Inflammatory macrophage treated with lipopolysaccharide for 1 hour (primary cell): Measurements from ENCODE around the gene PRELID1.
A peak's percentile ranks its signal among the peaks of the same experiment; 100 is the strongest.
"Not testable (repeated sequence)": the region's sequence is repeated elsewhere in the genome, so short reads cannot be mapped to it uniquely, and the experiment has no call there.

Experiments
- DNase-seq, 2 donors: peaks; one replicate each; pipeline ENCODE4 v3.0.0-alpha.2; 2020 to 2022

Gene PRELID1

GRCh38 chr5:177336603-177337494 is 33.2 kb downstream of the PRELID1 start:
- no peak for DNase-seq

DNA sequence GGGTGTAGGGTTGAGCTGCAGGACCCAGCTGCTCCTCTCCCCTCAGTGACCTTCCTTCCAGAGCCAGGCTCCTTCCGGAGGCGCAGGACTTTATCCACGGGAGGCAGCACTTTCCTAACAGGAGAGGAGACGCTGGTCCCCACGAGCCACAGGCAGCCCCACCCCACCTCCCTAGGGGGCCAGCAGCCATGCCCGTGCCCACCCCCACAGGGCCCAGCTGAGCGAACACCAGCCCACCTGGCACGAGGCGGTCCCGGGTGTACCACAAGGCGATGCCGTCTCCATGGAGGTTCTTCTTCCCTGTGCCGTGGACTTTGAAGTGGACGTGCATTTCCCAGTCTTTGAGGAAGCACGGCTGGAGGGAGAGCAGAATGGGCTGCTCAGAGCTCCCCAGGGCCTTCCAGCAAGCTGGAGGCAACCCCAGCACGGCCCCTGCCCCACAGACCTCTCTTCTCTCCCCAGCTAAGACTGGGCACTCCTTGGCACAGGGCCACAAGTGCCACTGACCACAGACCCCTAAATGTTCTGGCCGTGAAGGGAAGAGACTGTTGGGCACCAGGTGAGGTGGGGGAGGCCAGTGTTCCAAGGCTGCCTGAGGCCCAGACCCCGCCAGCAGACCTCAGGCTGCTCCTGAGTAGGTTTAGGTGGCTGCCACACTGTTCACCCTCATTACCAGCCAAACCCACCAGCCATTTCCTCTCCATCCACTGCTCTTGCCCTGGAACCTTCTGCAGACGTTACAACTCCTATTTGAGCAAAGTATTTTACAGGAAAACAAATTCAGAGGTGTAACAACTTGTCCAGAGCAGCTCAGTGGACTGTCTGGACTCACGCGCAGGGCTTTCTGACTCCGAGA is 34.9 kb downstream of the PRELID1 start:
- no peak for DNase-seq

DNA sequence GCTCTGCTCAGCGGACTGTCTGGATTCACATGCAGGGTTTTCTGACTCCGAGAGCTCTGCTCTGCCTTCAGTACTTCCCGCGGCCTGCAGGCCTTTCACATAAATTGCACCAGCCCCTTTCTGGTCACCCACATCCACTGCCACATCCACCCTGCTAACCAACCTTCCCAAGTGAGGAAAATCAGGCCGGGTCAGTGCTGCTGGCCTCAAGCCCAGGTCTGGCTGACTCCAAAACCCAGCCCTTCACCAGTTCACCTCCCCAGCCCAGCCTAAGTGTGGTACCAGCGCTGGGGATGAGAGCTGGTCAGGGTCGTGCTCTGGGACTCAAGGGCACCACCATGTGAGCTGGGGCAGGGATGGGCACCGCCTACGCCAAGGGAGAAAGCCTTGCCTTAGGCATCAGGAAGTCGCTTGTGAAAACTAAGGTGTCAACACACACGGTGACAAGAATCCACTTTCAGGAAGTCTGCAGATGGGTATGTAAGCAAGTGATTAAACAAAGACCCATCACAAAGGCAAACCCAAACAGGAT is 35.6 kb downstream of the PRELID1 start:
- peak in 1 of 2 donors; percentile 47 for DNase-seq

- not testable (repeated sequence) for DNase-seq
These were observed 39.4 kb downstream of the PRELID1 start for GRCh38 chr5:177343000-177343399.

- no peak for DNase-seq
These were observed 40.2 kb downstream of the PRELID1 start for GRCh38 chr5:177343777-177344176.

- no peak for DNase-seq
These were observed 41.3 kb downstream of the PRELID1 start for GRCh38 chr5:177344891-177345290.

DNA sequence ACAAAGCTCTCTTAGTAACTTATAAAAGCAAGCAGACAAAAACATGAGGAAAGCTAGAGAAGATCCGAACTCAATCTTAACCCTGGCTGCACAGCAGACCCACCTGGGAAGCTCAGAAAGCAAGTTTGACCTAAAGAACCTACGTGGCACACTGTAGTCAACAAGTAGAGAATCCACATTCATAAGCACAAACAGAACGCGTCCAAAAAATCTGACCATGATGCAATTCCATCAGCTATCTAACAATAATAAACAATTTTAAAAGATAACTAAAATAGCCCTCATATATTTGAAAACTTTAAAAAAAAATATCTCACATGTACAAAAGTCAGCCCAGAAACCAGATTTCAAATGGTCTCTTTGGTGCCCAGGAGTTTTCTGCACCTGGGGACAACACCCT is 43.2 kb downstream of the PRELID1 start:
- DNase-seq, result no peak

GRCh38 chr5:177347699-177348098 is 44.1 kb downstream of the PRELID1 start:
- DNase-seq, result no peak

- no peak for DNase-seq
These were observed 45.7 kb downstream of the PRELID1 start for GRCh38 chr5:177349362-177349647.

GRCh38 chr5:177349762-177350161 is 46.2 kb downstream of the PRELID1 start:
- DNase-seq, result no peak

DNA sequence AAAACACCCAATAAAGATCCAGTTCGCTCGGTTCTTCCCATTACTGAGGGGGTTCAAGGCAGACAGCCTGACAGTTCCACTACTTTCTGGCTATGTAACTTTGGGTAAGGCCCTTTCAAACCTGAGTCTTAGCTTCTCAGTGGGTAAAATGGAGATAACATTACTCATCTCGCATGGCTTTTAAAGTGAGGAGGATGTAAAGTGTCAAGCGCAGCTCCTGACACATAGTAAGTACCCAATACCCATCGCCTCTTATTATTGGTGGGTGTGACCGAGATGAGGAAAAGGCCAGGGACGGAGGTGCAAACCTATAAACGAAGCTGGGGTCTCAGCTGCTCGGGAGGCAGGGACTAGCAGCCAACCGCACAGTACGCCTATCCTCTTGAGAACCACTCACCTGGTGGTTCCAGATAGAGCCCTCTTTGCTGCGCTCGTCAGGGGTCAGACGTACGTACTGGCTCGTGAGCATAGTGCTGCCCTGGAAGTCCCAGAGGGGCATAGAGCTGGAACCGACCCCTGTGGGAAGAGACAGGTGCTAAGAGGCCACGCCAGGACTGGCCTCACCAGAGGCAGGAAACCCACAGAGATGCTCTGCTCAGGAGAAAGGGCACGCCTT is 47.3 kb downstream of the PRELID1 start:
- DNase-seq, result no peak

GRCh38 chr5:177351392-177352329 is 48.1 kb downstream of the PRELID1 start, which contains the start of gene LMAN2:
Gene LMAN2 (minus strand): TSS chr5:177351668. CDS start chr5:177351647, 21 bp downstream.
- peak; percentile 92 to 95 for DNase-seq

GRCh38 chr5:177353093-177353492 is 49.5 kb downstream of the PRELID1 start:
- DNase-seq, result peak; percentile 31 to 37

GRCh38 chr5:177354256-177354655 is 50.7 kb downstream of the PRELID1 start:
- DNase-seq, result no peak

GRCh38 chr5:177354711-177355110 is 51.1 kb downstream of the PRELID1 start:
- peak; percentile 64 to 73 for DNase-seq

DNA sequence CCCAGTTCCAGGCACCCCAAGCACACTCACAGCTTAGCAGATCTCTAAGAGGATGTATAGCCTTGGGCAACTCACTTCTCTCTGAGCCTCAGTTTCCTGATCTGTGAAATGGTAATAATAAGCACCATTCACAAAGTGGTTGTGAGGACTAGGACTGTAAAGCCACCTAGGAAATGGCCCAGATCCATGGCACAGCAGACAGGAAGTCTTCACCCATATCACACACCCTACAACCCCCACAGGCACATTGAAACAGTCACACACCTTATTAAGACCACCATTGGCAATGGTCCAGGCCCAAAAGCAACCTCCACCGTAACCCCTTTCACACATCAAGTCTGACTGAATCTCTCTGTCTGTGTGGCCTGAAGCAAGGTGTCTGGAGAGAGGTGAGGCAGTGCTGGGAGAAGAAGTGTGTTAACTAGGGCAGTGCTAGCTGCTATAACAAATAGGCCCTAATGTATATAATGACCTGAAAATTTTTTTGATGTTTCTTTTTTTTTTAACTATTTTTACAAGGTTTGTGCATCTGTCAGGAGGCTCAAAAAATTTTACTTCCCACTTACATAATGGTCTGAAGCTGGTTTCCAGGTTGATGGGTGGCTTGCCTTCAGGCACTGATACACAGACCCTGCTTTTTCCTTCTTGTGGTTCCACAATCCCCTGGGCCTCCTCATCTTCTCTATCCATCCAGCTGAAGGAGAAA is 51.7 kb downstream of the PRELID1 start:
- no peak for DNase-seq

DNA sequence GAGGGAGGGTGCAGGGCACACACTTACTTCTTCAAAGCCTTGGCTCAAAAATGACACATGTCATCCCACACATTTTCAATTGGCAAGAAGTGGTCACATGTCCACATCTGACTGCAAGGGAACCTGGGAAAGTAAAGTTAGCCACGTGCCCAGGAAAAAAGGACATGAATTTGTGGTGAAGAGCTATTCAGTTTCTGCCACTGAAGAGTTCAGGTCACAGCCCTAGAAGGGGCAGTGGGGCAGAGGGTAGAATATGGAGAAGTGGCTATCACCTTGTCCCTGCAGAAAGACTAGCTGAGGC is 52.2 kb downstream of the PRELID1 start:
- peak; percentile 23 to 38 for DNase-seq
